Panc1 (cell line): ENCODE measurements around the gene CEP135. TPM values are rescaled to one million over a fixed set of nuclear protein-coding genes. Genes with fewer than 3 reads are reported as not detected.

Experiments used
- ATAC-seq: fragments of 200-7000 bp; cut with Tn5 transposase; 2 replicates; pipeline ENCODE4 v1.9.1; 2020; ENCODE audit warnings: mild to moderate bottlenecking, moderate library complexity
- BruUV-seq: library from RNA; stranded (reverse); fragments of 400-500 nt; replicated peaks from 2 replicates; lab custom pipeline; 2021; lab: Mats Ljungman, UMichigan
- CTCF ChIA-PET: fragments of 300-600 bp; sonication (Branson Sonifier 250); formaldehyde crosslinking; loops from one replicate; lab custom pipeline; 2022; ENCODE audit warnings: antibody characterized with exemption; lab: Charles Lee
- POLR2A ChIA-PET: fragments of 300-600 bp; sonication (Branson Sonifier 250); formaldehyde crosslinking; loops from one replicate; lab custom pipeline; 2022; ENCODE audit warnings: antibody characterized with exemption; lab: Charles Lee
- DNase-seq: peaks from one replicate; pipeline ENCODE4 v3.0.0-alpha.2; 2010; ENCODE audit warnings: low read depth, low spot score
- H3K27ac ChIP-seq: 2 replicates; pipeline ENCODE4 v1.5.1; 2011; ENCODE audit warnings: mild to moderate bottlenecking, low read length, inconsistent platforms
- H3K27me3 ChIP-seq: fragments of 200-500 bp; sonication (Bioruptor generic); 2 replicates; pipeline ENCODE4 v1.6.0; 2014; ENCODE audit warnings: low read length, inconsistent platforms; ENCODE audit not compliant: control insufficient read depth, insufficient read depth
- H3K36me3 ChIP-seq: fragments of 200-500 bp; sonication (Bioruptor generic); 2 replicates; pipeline ENCODE4 v1.5.1; 2014; ENCODE audit warnings: inconsistent platforms, mild to moderate bottlenecking, low read length, moderate library complexity; ENCODE audit not compliant: control insufficient read depth, insufficient read depth
- H3K4me1 ChIP-seq: 2 replicates; pipeline ENCODE4 v1.5.1; 2011; ENCODE audit warnings: inconsistent platforms, mild to moderate bottlenecking, low read length, moderate library complexity; ENCODE audit not compliant: control insufficient read depth, insufficient read depth
- H3K4me3 ChIP-seq, 2 experiments: 2 replicates each; pipeline ENCODE4 v1.5.1; 2011 to 2012; ENCODE audit warnings: low read depth in 2 of 2, low read length in 2 of 2, mild to moderate bottlenecking in 2 of 2, inconsistent platforms in 1 of 2, moderate library complexity in 1 of 2
- H3K9me3 ChIP-seq: fragments of 200-500 bp; sonication (Bioruptor generic); 2 replicates; pipeline ENCODE4 v1.5.1; 2014; ENCODE audit warnings: low read depth, mild to moderate bottlenecking, inconsistent platforms, low read length, moderate library complexity; ENCODE audit not compliant: control insufficient read depth, insufficient read depth
- CTCF ChIP-seq: fragments of 450-650 bp; IDR thresholded peaks from 2 replicates; pipeline ENCODE4 v1.5.1; 2017; ENCODE audit warnings: mild to moderate bottlenecking
- POLR2AphosphoS5 ChIP-seq: IDR thresholded peaks from 2 replicates; pipeline ENCODE4 v1.6.1; 2012; ENCODE audit warnings: mild to moderate bottlenecking, low read depth, low read length, moderate library complexity
- REST ChIP-seq, 2 experiments: IDR thresholded peaks; 2 replicates each; pipeline ENCODE4 v1.6.1; 2011 to 2012; ENCODE audit warnings: low read depth in 2 of 2, control low read depth in 1 of 2, low read length in 1 of 2, mild to moderate bottlenecking in 1 of 2, moderate library complexity in 1 of 2; ENCODE audit not compliant: insufficient read depth in 1 of 2
- SIN3A ChIP-seq: IDR thresholded peaks from 2 replicates; pipeline ENCODE4 v1.6.1; 2012; ENCODE audit warnings: low read depth, mild to moderate bottlenecking, low read length, moderate library complexity, borderline replicate concordance; ENCODE audit not compliant: insufficient read depth
- TCF7L2 ChIP-seq: IDR thresholded peaks from 2 replicates; pipeline ENCODE4 v1.6.1; 2011; ENCODE audit warnings: mild to moderate bottlenecking, low read depth, low read length, inconsistent platforms
- in situ Hi-C: cut with HindIII; loops from 2 replicates; pipeline ENCODE4 v1.10.0; 2016; ENCODE audit warnings: low sequenced_read_pairs, low pct_unique_long_range_greater_than_20kb
- intact Hi-C: fragments of 100-400 bp; cut with micrococcal nuclease; formaldehyde crosslinking; loops from one replicate; pipeline ENCODE4 v1.10.0; 2022; ENCODE audit not compliant: unreplicated experiment
- total RNA-seq: library from RNA; stranded (reverse); gene quantifications from one replicate; pipeline ENCODE4 v1.2.1, GENCODE V29; 2021; ENCODE audit not compliant: unreplicated experiment

The CEP135 gene
- total RNA-seq, 1 experiment from 2014 or later: 9.5 TPM

- no peaks in the 10 kb centered on the region; the same call in none of the 2 replicates for H3K27me3 ChIP-seq
- in situ Hi-C loops (no loop called here), intact Hi-C loops (no loop called here)
- H3K36me3 ChIP-seq: no peaks in the 10 kb centered on the region; the same call in 1 of the 2 replicates
- no peak overlapping the region for H3K4me3 ChIP-seq
- ATAC-seq: no peak
- H3K9me3 ChIP-seq: no peaks in the 10 kb centered on the region
- DNase-seq: no peak
- CTCF ChIA-PET: no interaction called here
- H3K4me1 ChIP-seq: no peaks in the 10 kb centered on the region; the same call in 1 of the 2 replicates
- no peak overlapping the region for H3K27ac ChIP-seq
- POLR2A ChIA-PET: no interaction called here
- no peak for TF ChIP-seq TCF7L2
- no peak for TF ChIP-seq CTCF
- no peak for TF ChIP-seq POLR2AphosphoS5
- TF ChIP-seq REST (IDR thresholded peaks at IDR 0.05; ENCODE audit: insufficient read depth in 1 of 2, low read depth in 2 of 2, low read length in 1 of 2): no peak
- TF ChIP-seq SIN3A: no peak
- BruUV-seq: no TSS peak
Measured at GRCh38 chr4:56051029-56051709, 102.4 kb downstream of the CEP135 start.

- intact Hi-C loops: no loop called here
- in situ Hi-C loops: no loop called here
- ChIA-PET POLR2A (no interaction called here), CTCF (no interaction called here)
- H3K27ac ChIP-seq: no peak overlapping the region
- TF ChIP-seq CTCF: no peak
- TF ChIP-seq POLR2AphosphoS5: no peak
- no peak for TF ChIP-seq TCF7L2
- no peak for TF ChIP-seq SIN3A
- TF ChIP-seq REST (IDR thresholded peaks at IDR 0.05; ENCODE audit: insufficient read depth in 1 of 2, low read depth in 2 of 2, low read length in 1 of 2): no peak
- DNase-seq (no peak), ATAC-seq (no peak)
- no peaks in the 10 kb centered on the region; the same call in 1 of the 2 replicates for H3K4me1 ChIP-seq
- H3K36me3 ChIP-seq: no peaks in the 10 kb centered on the region; the same call in 1 of the 2 replicates
- no peaks in the 10 kb centered on the region for H3K9me3 ChIP-seq
- H3K27me3 ChIP-seq: no peaks in the 10 kb centered on the region; the same call in none of the 2 replicates
- H3K4me3 ChIP-seq: no peak overlapping the region
- no TSS peak for BruUV-seq
Measured at GRCh38 chr4:56051710-56052075, 102.9 kb downstream of the CEP135 start.
